K562 (cell line): ENCODE measurements around the gene DTYMK. TPM values are rescaled to one million over a fixed set of nuclear protein-coding genes. Genes with fewer than 3 reads are reported as not detected.
A peak's percentile ranks its signal among the peaks of the same experiment; 100 is the strongest.

ENCODE experiments used
- ESRRB ChIP-seq: fragments of 250-450 bp; sonication (Bioruptor Pico); IDR thresholded peaks from 2 replicates; pipeline ENCODE4 v1.5.0; 2020; ENCODE audit warnings: mild to moderate bottlenecking, moderate library complexity, borderline replicate concordance
- GATA2 ChIP-seq: sonication (generic); formaldehyde crosslinking; IDR thresholded peaks from 2 replicates; pipeline ENCODE4 v1.4.0; 2020; ENCODE audit warnings: mild to moderate bottlenecking, missing genetic modification reagents
- HIVEP1 ChIP-seq: fragments of 250-450 bp; sonication (Bioruptor Pico); IDR thresholded peaks from 2 replicates; pipeline ENCODE4 v1.4.0; 2020; ENCODE audit warnings: mild to moderate bottlenecking
- HNRNPK ChIP-seq: fragments of 200-400 bp; formaldehyde crosslinking; IDR thresholded peaks from one replicate; pipeline ENCODE4 v1.6.1; 2018; ENCODE audit warnings: mild to moderate bottlenecking, low read depth, low read length; ENCODE audit not compliant: poor library complexity, severe bottlenecking
- LARP7 ChIP-seq: fragments of 450-650 bp; IDR thresholded peaks from 2 replicates; pipeline ENCODE4 v1.6.1; 2016
- MCM3 ChIP-seq: fragments of 450-650 bp; IDR thresholded peaks from 2 replicates; pipeline ENCODE4 v1.6.1; 2016
- NFRKB ChIP-seq: fragments of 450-650 bp; IDR thresholded peaks from 2 replicates; pipeline ENCODE4 v1.6.1; 2016; ENCODE audit warnings: low read depth
- NFXL1 ChIP-seq: fragments of 450-650 bp; formaldehyde crosslinking; IDR thresholded peaks from 2 replicates; pipeline ENCODE4 v1.4.0; 2021; ENCODE audit warnings: mild to moderate bottlenecking
- POLR2H ChIP-seq: IDR thresholded peaks from 2 replicates; pipeline ENCODE4 v1.6.1; 2016; ENCODE audit warnings: missing genetic modification characterization, low read depth, mild to moderate bottlenecking, control low read depth, missing compliant biosample characterization, moderate library complexity
- PTTG1 ChIP-seq: fragments of 450-650 bp; IDR thresholded peaks from 2 replicates; pipeline ENCODE4 v1.6.1; 2016; ENCODE audit warnings: low read depth, mild to moderate bottlenecking, missing genetic modification characterization, missing compliant biosample characterization
- RBM14 ChIP-seq: fragments of 200-400 bp; formaldehyde crosslinking; IDR thresholded peaks from 2 replicates; pipeline ENCODE4 v1.6.1; 2018; ENCODE audit warnings: low read depth, mild to moderate bottlenecking, low read length, moderate library complexity, borderline replicate concordance; ENCODE audit not compliant: insufficient read depth
- SAFB2 ChIP-seq: fragments of 200-400 bp; formaldehyde crosslinking; IDR thresholded peaks from 2 replicates; pipeline ENCODE4 v1.6.1; 2018; ENCODE audit warnings: borderline replicate concordance, low read length, low read depth, moderate library complexity; ENCODE audit not compliant: severe bottlenecking
- SNIP1 ChIP-seq: fragments of 450-650 bp; IDR thresholded peaks from 2 replicates; pipeline ENCODE4 v1.7.1; 2017; ENCODE audit warnings: low read depth, mild to moderate bottlenecking
- SRSF3 ChIP-seq: fragments of 200-400 bp; formaldehyde crosslinking; IDR thresholded peaks from 2 replicates; pipeline ENCODE4 v1.6.1; 2016; ENCODE audit warnings: mild to moderate bottlenecking, low read length, moderate library complexity; ENCODE audit not compliant: insufficient read depth
- polyA plus RNA-seq, 8 experiments: library from polyadenylated mRNA; depleted of rRNA in 4 of 8; stranded (reverse) in 5 of 8; unstranded in 3 of 8; fragments of >200 nt; fragmentation: Nextera tagmentation in 2 of 8; fragmentation: Illumina TruSeq in 1 of 8; extraction: Ambion mirVana in 2 of 8; extraction: Trizol in 1 of 8; gene quantifications; 2 replicates each; pipeline versions ENCODE4 v1.2.1 to v1.2.3, GENCODE V29; 2011 to 2014; ENCODE audit warnings: inconsistent platforms in 1 of 8, missing spikeins in 1 of 8
- total RNA-seq, 7 experiments: library from RNA; depleted of rRNA in 6 of 7; stranded (reverse); fragments of >200 nt in 6 of 7; fragmentation: Illumina TruSeq in 2 of 7; extraction: Trizol in 2 of 7; gene quantifications; 2 replicates each; pipeline versions ENCODE4 v1.2.1 to v1.2.3, GENCODE V29; 2011 to 2021; ENCODE audit warnings: low replicate concordance in 1 of 7
- TF ChIP-seq, protein P1 (sequence below): fragments of 450-650 bp; IDR thresholded peaks from 2 replicates; pipeline ENCODE4 v1.6.1; 2016
- TF ChIP-seq, protein P2 (sequence below): sonication (generic); formaldehyde crosslinking; IDR thresholded peaks from 2 replicates; pipeline ENCODE4 v1.8.0; 2022; ENCODE audit warnings: mild to moderate bottlenecking, missing genetic modification reagents
- TF ChIP-seq, protein P3 (sequence below), 2 experiments: fragments of 450-650 bp in 1 of 2; sonication (generic) in 1 of 2; formaldehyde crosslinking in 1 of 2; IDR thresholded peaks; 2 replicates each; pipeline versions ENCODE4 v1.7.1 to v1.9.0; 2016 to 2022; ENCODE audit warnings: inconsistent platforms in 1 of 2, mild to moderate bottlenecking in 1 of 2, missing genetic modification reagents in 1 of 2
- TF ChIP-seq, protein P4 (sequence below): fragments of 250-450 bp; sonication (Bioruptor Pico); IDR thresholded peaks from 2 replicates; pipeline ENCODE4 v1.9.0; 2021; ENCODE audit warnings: mild to moderate bottlenecking

The DTYMK gene
- total and polyA plus RNA-seq, 9 of the 15 experiments (the other 6 are each of a cell fraction or from before 2014, with no cell fraction given), result 8.2 to 85.0 (median 47.9) TPM

DNA sequence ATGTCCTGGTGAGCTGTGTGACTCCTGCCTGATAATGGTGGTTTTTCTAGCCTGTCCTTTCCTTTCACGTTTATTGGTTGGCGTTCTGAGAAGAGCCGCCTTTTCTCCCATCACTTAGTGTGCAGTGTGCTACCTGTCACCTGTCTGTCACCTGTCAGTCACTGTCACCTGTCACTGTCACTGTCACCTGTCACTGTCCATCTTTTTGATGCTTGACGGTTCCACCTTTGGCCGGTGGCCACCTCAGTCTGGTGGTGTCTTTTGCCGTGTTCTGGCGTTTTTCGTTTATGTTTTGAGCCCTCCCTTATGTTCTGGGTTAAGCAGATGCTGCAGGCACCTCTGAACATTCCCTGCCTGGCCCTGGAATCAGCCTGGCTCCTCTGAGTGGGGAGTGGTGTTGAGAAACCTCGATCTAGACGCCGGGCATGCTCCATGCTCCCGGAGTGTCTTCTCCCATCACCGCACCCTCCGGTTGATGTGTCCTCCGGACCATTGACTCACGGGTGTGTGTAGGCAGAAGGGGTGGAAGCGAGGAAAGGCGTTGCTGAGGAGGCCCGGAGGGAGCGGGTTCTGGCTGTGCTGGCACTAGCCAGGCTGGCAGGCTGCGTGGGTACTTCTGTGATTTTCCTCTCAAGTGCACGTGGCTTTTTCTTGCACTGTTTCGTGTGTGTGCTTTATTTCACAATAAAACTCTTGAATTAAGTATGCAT is 20.7 kb downstream of the DTYMK start (continued):
- TF ChIP-seq SAFB2 (no peak), MCM3 (no peak), PTTG1 (tag) (no peak), HIVEP1 (CRISPR knock-in tag) (no peak), SRSF3 (no peak), LARP7 (no peak), RBM14 (no peak), ESRRB (CRISPR knock-in tag) (no peak), NFXL1 (no peak), HNRNPK (no peak), GATA2 (CRISPR knock-in tag) (no peak), NFRKB (no peak), POLR2H (tag) (no peak), SNIP1 (no peak)
- TF ChIP-seq, protein P1, sequence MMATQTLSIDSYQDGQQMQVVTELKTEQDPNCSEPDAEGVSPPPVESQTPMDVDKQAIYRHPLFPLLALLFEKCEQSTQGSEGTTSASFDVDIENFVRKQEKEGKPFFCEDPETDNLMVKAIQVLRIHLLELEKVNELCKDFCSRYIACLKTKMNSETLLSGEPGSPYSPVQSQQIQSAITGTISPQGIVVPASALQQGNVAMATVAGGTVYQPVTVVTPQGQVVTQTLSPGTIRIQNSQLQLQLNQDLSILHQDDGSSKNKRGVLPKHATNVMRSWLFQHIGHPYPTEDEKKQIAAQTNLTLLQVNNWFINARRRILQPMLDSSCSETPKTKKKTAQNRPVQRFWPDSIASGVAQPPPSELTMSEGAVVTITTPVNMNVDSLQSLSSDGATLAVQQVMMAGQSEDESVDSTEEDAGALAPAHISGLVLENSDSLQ, result peak; percentile 91
- TF ChIP-seq, protein P2, sequence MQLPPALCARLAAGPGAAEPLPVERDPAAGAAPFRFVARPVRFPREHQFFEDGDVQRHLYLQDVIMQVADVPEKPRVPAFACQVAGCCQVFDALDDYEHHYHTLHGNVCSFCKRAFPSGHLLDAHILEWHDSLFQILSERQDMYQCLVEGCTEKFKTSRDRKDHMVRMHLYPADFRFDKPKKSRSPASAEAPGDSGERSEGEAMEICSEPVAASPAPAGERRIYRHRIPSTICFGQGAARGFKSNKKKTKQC (CRISPR knock-in tag), result no peak
- TF ChIP-seq, protein P3, sequence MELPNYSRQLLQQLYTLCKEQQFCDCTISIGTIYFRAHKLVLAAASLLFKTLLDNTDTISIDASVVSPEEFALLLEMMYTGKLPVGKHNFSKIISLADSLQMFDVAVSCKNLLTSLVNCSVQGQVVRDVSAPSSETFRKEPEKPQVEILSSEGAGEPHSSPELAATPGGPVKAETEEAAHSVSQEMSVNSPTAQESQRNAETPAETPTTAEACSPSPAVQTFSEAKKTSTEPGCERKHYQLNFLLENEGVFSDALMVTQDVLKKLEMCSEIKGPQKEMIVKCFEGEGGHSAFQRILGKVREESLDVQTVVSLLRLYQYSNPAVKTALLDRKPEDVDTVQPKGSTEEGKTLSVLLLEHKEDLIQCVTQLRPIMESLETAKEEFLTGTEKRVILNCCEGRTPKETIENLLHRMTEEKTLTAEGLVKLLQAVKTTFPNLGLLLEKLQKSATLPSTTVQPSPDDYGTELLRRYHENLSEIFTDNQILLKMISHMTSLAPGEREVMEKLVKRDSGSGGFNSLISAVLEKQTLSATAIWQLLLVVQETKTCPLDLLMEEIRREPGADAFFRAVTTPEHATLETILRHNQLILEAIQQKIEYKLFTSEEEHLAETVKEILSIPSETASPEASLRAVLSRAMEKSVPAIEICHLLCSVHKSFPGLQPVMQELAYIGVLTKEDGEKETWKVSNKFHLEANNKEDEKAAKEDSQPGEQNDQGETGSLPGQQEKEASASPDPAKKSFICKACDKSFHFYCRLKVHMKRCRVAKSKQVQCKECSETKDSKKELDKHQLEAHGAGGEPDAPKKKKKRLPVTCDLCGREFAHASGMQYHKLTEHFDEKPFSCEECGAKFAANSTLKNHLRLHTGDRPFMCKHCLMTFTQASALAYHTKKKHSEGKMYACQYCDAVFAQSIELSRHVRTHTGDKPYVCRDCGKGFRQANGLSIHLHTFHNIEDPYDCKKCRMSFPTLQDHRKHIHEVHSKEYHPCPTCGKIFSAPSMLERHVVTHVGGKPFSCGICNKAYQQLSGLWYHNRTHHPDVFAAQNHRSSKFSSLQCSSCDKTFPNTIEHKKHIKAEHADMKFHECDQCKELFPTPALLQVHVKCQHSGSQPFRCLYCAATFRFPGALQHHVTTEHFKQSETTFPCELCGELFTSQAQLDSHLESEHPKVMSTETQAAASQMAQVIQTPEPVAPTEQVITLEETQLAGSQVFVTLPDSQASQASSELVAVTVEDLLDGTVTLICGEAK (IDR thresholded peaks at IDR 0.05), result no peak
- TF ChIP-seq, protein P3 (CRISPR knock-in tag; IDR thresholded peaks at IDR 0.05), result no peak
- TF ChIP-seq, protein P4, sequence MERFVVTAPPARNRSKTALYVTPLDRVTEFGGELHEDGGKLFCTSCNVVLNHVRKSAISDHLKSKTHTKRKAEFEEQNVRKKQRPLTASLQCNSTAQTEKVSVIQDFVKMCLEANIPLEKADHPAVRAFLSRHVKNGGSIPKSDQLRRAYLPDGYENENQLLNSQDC (CRISPR knock-in tag), result no peak
